Stimulated activated naive B cell treated with anti-CD40 and anti-IgM and Interleukin-4, amounts not matched to agents 10 μg/mL and 1 μg/mL and 100 μg/mL, for 72 hours (primary cell): ENCODE data around the gene PER2.
A peak's percentile ranks its signal among the peaks of the same experiment; 100 is the strongest.
"Not testable (repeated sequence)": the region's sequence is repeated elsewhere in the genome, so short reads cannot be mapped to it uniquely, and the experiment has no call there.

ENCODE experiments used
- ATAC-seq, 2 donors: fragments of 150-1000 bp; cut with Tn5 transposase; replicated peaks; 2 replicates each; pipeline ENCODE4 v1.10.0; 2021; ENCODE audit warnings: moderate library complexity in 1 of 2
- DNase-seq: peaks from one replicate; pipeline ENCODE4 v3.0.0; 2021
- H3K27ac Mint-ChIP-seq: one replicate; pipeline ENCODE4 v1.8.0; 2022; ENCODE audit warnings: mild to moderate bottlenecking, mixed read lengths
- H3K27me3 Mint-ChIP-seq, 2 donors: one replicate each; pipeline ENCODE4 v1.8.0; 2022; ENCODE audit warnings: mixed read lengths in 2 of 2
- H3K36me3 Mint-ChIP-seq, 2 donors: one replicate each; pipeline ENCODE4 v1.8.0; 2022; ENCODE audit warnings: mixed read lengths in 2 of 2, mild to moderate bottlenecking in 1 of 2
- H3K4me1 Mint-ChIP-seq, 2 donors: one replicate each; pipeline ENCODE4 v1.8.0; 2022; ENCODE audit warnings: mixed read lengths in 2 of 2, mild to moderate bottlenecking in 1 of 2
- H3K4me3 Mint-ChIP-seq, 2 donors: one replicate each; pipeline ENCODE4 v1.8.0; 2022; ENCODE audit warnings: mild to moderate bottlenecking in 2 of 2, mixed read lengths in 2 of 2, moderate library complexity in 1 of 2
- H3K9me3 Mint-ChIP-seq, 2 donors: one replicate each; pipeline ENCODE4 v1.8.0; 2022; ENCODE audit warnings: mixed read lengths in 2 of 2, mild to moderate bottlenecking in 1 of 2

Gene PER2, protein sequence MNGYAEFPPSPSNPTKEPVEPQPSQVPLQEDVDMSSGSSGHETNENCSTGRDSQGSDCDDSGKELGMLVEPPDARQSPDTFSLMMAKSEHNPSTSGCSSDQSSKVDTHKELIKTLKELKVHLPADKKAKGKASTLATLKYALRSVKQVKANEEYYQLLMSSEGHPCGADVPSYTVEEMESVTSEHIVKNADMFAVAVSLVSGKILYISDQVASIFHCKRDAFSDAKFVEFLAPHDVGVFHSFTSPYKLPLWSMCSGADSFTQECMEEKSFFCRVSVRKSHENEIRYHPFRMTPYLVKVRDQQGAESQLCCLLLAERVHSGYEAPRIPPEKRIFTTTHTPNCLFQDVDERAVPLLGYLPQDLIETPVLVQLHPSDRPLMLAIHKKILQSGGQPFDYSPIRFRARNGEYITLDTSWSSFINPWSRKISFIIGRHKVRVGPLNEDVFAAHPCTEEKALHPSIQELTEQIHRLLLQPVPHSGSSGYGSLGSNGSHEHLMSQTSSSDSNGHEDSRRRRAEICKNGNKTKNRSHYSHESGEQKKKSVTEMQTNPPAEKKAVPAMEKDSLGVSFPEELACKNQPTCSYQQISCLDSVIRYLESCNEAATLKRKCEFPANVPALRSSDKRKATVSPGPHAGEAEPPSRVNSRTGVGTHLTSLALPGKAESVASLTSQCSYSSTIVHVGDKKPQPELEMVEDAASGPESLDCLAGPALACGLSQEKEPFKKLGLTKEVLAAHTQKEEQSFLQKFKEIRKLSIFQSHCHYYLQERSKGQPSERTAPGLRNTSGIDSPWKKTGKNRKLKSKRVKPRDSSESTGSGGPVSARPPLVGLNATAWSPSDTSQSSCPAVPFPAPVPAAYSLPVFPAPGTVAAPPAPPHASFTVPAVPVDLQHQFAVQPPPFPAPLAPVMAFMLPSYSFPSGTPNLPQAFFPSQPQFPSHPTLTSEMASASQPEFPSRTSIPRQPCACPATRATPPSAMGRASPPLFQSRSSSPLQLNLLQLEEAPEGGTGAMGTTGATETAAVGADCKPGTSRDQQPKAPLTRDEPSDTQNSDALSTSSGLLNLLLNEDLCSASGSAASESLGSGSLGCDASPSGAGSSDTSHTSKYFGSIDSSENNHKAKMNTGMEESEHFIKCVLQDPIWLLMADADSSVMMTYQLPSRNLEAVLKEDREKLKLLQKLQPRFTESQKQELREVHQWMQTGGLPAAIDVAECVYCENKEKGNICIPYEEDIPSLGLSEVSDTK (N-terminal part only)

GRCh38 chr2:238287737-238288649, at the start of gene PER2:
Gene PER2 (minus strand): TSS chr2:238288610. CDS start chr2:238277936, 10,674 bp downstream.
- DNase-seq (peak; percentile 15), ATAC-seq (peak; percentile 33 to 39)
- H3K27me3 Mint-ChIP-seq, result no peaks in the 10 kb centered on the region
- H3K4me1 Mint-ChIP-seq, result peaks cover 37 to 65% of the 10 kb centered on the region in 2 donors
- H3K27ac Mint-ChIP-seq, result peak within 1 kb of the TSS; percentile 99
- peaks cover 3 to 7% of the 10 kb centered on the region in 2 donors for H3K36me3 Mint-ChIP-seq
- peak within 1 kb of the TSS; percentile 96 to 99 for H3K4me3 Mint-ChIP-seq
- H3K9me3 Mint-ChIP-seq, result no peaks in the 10 kb centered on the region

DNA sequence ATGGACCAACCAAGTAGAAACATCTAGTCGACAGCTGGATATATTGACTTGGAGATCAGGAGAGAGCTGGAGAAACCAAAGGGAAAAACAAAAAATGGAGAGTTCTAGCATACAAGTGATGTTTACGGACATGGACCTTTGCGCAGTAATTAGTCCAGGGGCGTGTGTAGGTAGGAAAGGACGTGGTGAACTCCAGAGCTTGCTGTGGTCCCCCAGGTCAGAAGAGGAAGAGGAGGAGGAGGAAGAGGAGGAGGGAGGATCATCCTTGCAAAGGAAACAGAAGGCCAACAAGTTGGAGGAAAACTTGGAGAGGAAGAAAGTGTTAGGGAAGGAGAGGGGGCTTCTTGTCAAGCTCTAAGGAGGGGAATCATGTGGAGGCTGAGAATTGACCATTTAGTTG, 49.4 kb upstream of the PER2 start:
- H3K36me3 Mint-ChIP-seq, result peaks cover 4 to 32% of the 10 kb centered on the region in 2 donors
- ATAC-seq (no peak), DNase-seq (no peak)
- H3K9me3 Mint-ChIP-seq, result no peaks in the 10 kb centered on the region
- no peak overlapping the region for H3K4me3 Mint-ChIP-seq
- no peaks in the 10 kb centered on the region for H3K27me3 Mint-ChIP-seq
- no peak overlapping the region for H3K27ac Mint-ChIP-seq
- H3K4me1 Mint-ChIP-seq, result no peaks in the 10 kb centered on the region

DNA sequence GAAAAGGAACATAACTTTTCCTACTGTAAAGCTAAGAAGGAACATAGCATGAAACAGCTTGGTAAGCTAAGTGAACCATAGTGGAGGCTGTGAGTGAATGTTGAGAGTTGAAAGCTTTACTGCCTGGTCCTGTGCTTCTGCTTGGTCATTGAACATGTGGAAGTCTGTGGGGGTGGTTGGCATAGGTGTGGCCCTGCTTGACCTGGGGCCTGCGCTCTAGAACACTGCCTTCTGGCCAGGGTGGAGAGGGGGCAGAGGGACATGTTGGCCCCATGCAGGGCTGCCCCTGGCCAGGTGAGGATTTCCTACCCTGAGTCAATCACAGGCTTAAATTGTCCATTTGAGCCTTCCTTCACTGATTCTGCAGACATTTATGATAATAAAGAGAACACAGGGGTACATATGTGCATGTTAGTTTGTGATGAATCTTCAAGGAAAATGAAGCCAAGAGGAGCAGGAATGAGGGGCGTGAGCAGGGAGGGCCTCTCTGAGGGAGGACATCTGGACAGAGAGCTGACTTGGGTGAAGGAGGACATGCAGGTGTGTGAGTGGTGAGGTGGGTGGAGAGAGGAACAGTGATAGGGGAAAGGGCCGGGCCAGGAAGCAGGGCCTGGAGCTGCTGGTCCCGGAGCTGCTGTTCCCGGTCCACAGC, 48.5 kb upstream of the PER2 start:
- DNase-seq (no peak), ATAC-seq (no peak)
- H3K27ac Mint-ChIP-seq, result no peak overlapping the region
- H3K4me3 Mint-ChIP-seq, result no peak overlapping the region
- peaks cover 8 to 32% of the 10 kb centered on the region in 2 donors for H3K36me3 Mint-ChIP-seq
- H3K9me3 Mint-ChIP-seq, result no peaks in the 10 kb centered on the region
- no peaks in the 10 kb centered on the region for H3K4me1 Mint-ChIP-seq
- H3K27me3 Mint-ChIP-seq, result no peaks in the 10 kb centered on the region

- peaks cover 8 to 32% of the 10 kb centered on the region in 2 donors for H3K36me3 Mint-ChIP-seq
- H3K4me3 Mint-ChIP-seq, result no peak overlapping the region
- DNase-seq, result no peak
- no peak overlapping the region for H3K27ac Mint-ChIP-seq
- no peak for ATAC-seq
- H3K27me3 Mint-ChIP-seq, result no peaks in the 10 kb centered on the region
- H3K9me3 Mint-ChIP-seq, result no peaks in the 10 kb centered on the region
- no peaks in the 10 kb centered on the region for H3K4me1 Mint-ChIP-seq
These were observed 47.7 kb upstream of the PER2 start for GRCh38 chr2:238336151-238336550.

DNA sequence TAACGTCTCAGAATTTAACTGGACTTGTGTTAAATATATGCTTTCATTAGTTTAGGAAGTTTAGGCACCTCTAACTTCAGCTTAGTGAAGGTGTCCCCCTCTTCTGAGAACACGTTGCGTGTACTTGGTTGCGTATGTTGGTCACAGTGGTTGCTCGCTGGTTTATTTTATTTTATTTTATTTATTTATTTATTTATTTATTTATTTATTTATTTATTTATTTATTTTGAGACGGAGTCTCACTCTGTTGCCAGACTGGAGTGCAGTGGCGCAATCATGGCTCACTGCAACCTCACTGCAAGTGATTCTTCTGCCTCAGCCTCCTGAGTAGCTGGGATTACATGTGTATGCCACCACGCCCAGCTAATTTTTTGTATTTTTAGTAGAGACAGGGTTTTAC, 47.2 kb upstream of the PER2 start:
- H3K9me3 Mint-ChIP-seq, H3K27ac Mint-ChIP-seq, H3K4me3 Mint-ChIP-seq, ATAC-seq, DNase-seq, H3K4me1 Mint-ChIP-seq, H3K27me3 Mint-ChIP-seq: not testable (repeated sequence)
- H3K36me3 Mint-ChIP-seq, result peaks cover 8 to 32% of the 10 kb centered on the region in 2 donors

- no peaks in the 10 kb centered on the region for H3K4me1 Mint-ChIP-seq
- no peaks in the 10 kb centered on the region for H3K27me3 Mint-ChIP-seq
- no peaks in the 10 kb centered on the region for H3K9me3 Mint-ChIP-seq
- H3K36me3 Mint-ChIP-seq, result peaks cover 9 to 34% of the 10 kb centered on the region in 2 donors
- no peak overlapping the region for H3K27ac Mint-ChIP-seq
- no peak for DNase-seq
- no peak for ATAC-seq
- H3K4me3 Mint-ChIP-seq, result no peak overlapping the region
These were observed 46.5 kb upstream of the PER2 start for GRCh38 chr2:238334885-238335284.

DNA sequence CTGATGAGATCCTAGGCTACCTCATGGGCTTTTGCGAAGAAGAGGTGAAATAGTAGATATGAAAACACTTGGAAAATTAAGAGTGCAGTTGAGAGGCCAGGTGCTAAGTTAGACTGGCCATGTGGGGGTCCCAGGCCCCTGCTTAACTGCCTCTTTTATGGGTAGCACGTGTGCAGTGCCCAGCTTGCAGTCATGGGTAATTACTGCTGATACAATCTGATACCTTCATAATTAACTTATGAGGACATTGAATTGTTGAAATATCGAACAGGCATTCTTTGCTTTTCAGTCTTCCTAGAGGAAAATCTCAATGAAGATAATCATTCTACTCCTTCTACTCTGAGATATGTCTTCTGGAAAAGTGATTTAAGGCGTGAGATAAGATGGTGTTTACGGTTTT, 43.5 kb upstream of the PER2 start:
- Mint-ChIP-seq H3K27ac (no peak overlapping the region), H3K4me1 (no peaks in the 10 kb centered on the region), H3K9me3 (peaks cover 0 to 3% of the 10 kb centered on the region in 2 donors), H3K4me3 (no peak overlapping the region), H3K36me3 (peaks cover 31 to 43% of the 10 kb centered on the region in 2 donors), H3K27me3 (no peaks in the 10 kb centered on the region)
- no peak for DNase-seq
- no peak for ATAC-seq

DNA sequence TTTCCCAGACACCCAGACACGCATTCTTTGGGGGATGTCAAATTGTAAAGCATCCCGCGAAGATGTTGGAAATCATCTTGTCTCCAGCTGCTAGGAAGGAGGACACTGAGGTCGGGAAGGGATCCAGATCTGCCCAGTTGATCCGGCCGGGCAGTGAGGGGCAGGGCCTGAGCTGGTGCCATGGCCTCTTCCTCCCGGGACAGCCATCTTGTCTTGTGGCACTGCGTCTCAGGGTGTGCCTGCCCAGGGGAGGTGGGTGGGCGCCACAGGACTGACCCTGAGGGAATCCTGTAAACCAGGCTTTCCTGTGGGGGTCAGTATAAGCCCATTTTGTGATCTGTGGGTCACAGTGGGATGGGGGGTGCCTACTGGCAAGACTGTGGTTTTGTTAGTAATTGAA, 42.0 kb upstream of the PER2 start:
- H3K27me3 Mint-ChIP-seq, result no peaks in the 10 kb centered on the region
- H3K4me1 Mint-ChIP-seq, result no peaks in the 10 kb centered on the region
- peaks cover 33 to 47% of the 10 kb centered on the region in 2 donors for H3K36me3 Mint-ChIP-seq
- ATAC-seq (no peak), DNase-seq (no peak)
- no peak overlapping the region for H3K27ac Mint-ChIP-seq
- H3K9me3 Mint-ChIP-seq, result peaks cover 0 to 3% of the 10 kb centered on the region in 2 donors
- H3K4me3 Mint-ChIP-seq, result no peak overlapping the region

DNA sequence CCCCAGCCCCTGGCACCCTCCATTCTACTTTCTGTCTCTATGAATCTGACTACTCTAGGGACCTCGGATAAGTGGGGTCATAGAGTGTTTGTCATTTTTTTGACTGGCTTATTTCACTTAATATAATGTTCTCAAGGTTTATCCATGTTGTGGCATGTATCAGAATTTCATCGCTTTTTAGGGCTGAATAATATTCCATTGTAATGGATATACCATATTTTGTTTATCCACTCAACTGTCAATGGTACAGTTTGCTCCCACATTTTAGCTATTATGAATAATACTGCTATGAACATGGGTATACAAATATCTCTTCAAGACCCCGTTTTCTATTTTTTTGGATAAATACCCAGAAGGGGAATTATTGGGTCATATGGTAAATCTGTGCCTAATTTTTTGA, 39.3 kb upstream of the PER2 start:
- ATAC-seq, result no peak
- H3K27me3 Mint-ChIP-seq, result no peaks in the 10 kb centered on the region
- H3K4me1 Mint-ChIP-seq, result peaks cover 0 to 3% of the 10 kb centered on the region in 2 donors
- DNase-seq, result no peak
- no peak overlapping the region for H3K27ac Mint-ChIP-seq
- no peak overlapping the region for H3K4me3 Mint-ChIP-seq
- peaks cover 0 to 3% of the 10 kb centered on the region in 2 donors for H3K9me3 Mint-ChIP-seq
- peaks cover 34 to 47% of the 10 kb centered on the region in 2 donors for H3K36me3 Mint-ChIP-seq

DNA sequence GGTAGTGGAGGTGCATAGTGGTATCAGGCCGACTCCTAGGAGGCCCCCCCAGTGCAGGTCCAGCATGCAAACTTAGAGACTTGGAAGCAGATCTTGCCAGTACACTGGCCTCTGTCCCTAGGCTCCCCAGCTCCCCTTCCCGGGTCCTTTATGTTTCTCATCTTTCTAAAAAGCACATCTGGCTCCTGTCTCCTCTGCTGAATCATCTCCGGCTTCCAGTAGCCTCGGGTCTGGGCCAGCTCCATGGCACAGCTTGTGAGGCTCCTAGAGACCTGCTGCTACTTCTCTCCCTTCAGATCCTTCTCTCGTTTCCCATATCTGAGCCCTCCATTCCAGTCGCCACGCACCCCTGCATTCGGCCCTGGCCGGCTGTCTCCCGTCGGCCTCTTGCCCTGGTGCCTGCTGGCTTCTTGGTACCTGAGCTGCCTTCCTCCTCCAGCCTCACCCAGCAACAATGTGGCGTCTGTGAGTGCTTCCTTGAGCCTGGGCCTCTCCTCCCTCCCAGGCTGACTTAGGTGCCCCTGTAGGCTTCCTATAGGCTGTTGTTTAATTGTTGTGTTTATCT, 38.5 kb upstream of the PER2 start:
- no peak overlapping the region for H3K27ac Mint-ChIP-seq
- peaks cover 30 to 48% of the 10 kb centered on the region in 2 donors for H3K36me3 Mint-ChIP-seq
- ATAC-seq, result no peak
- DNase-seq, result no peak
- peaks cover 0 to 3% of the 10 kb centered on the region in 2 donors for H3K9me3 Mint-ChIP-seq
- no peaks in the 10 kb centered on the region for H3K27me3 Mint-ChIP-seq
- H3K4me1 Mint-ChIP-seq, result peaks cover 4% of the 10 kb centered on the region in 2 donors
- no peak overlapping the region for H3K4me3 Mint-ChIP-seq

DNA sequence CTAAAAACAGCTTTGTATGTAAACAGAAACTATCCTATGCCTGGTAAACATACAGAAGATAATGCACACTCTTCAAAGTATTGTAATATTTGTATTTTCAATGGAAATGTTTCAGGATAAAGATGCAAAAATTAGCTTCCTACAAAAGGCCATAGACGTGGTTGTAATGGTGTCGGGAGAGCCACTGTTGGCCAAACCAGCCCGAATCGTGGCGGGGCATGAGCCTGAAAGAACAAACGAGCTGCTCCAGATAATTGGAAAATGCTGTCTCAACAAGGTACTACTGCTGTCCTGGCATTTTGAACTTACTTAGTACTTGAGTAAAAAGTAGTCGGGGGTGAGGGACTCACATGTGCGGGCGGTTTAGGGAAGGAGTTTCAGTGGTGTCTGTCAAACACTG, 37.3 kb upstream of the PER2 start:
- Mint-ChIP-seq H3K27ac (no peak overlapping the region), H3K9me3 (peaks cover 0 to 3% of the 10 kb centered on the region in 2 donors), H3K27me3 (no peaks in the 10 kb centered on the region), H3K4me3 (no peak overlapping the region), H3K36me3 (peaks cover 30 to 51% of the 10 kb centered on the region in 2 donors), H3K4me1 (peaks cover 12 to 13% of the 10 kb centered on the region in 2 donors)
- no peak for DNase-seq
- ATAC-seq, result no peak

GRCh38 chr2:238324248-238324647, 35.8 kb upstream of the PER2 start:
- Mint-ChIP-seq H3K27ac (peak overlapping the region; percentile 37), H3K4me1 (peaks cover 12 to 18% of the 10 kb centered on the region in 2 donors), H3K36me3 (peaks cover 24 to 44% of the 10 kb centered on the region in 2 donors)
- H3K9me3 Mint-ChIP-seq, H3K27me3 Mint-ChIP-seq, H3K4me3 Mint-ChIP-seq, DNase-seq, ATAC-seq: not testable (repeated sequence)
